ENCODE measurements around the gene CDH22. TPM values are rescaled to one million over a fixed set of nuclear protein-coding genes. Genes with fewer than 3 reads are reported as not detected.

Gene CDH22
- total and polyA plus RNA-seq, 4 donors, result not detected

GRCh38 chr20:46126440-46127056 lies 181.8 kb downstream of the CDH22 start:
- intact Hi-C loops (cut with DNase I), result no loop called here
- ATAC-seq (ENCODE audit: low FRiP score) (no peak), DNase-seq (no peak)
- Histone ChIP-seq H3K9me3 (ENCODE audit: control insufficient read depth, low read length) (no peaks in the 10 kb centered on the region), H3K27ac (ENCODE audit: low read depth in 1 of 2, low read length in 2 of 2) (no peak overlapping the region), H3K4me1 (ENCODE audit: control insufficient read depth in 1 of 2, insufficient read depth in 2 of 2, low read length in 2 of 2) (no peaks in the 10 kb centered on the region), H3K36me3 (ENCODE audit: control insufficient read depth in 1 of 2, insufficient read depth in 2 of 2, low read length in 1 of 2) (no peaks in the 10 kb centered on the region), H3K27me3 (ENCODE audit: control insufficient read depth in 1 of 2, insufficient read depth in 2 of 2, low read length in 1 of 2) (no peaks in the 10 kb centered on the region), H3K4me3 (ENCODE audit: low read length in 2 of 2) (no peak overlapping the region)
- WGBS, 2 donors, result 69 to 75% methylated on average over 5 of the region's 5 CpGs

Other genes with a start within 250 kb of the CDH22 start
- gene NCOA5, start 218.5 kb downstream of the CDH22 start, total RNA-seq, result 10 to 100 TPM; 18.6 to 23.7 TPM
- 10 to 100 TPM in 1 of 2 donors, 1 to 10 TPM in 1; 8.5 to 10.4 TPM for gene NCOA5, start 218.5 kb downstream of the CDH22 start, polyA plus RNA-seq
- gene CD40, start 190.2 kb downstream of the CDH22 start, total RNA-seq, result 10 to 100 TPM; 20.9 to 36.1 TPM
- gene CD40, start 190.2 kb downstream of the CDH22 start, polyA plus RNA-seq, result 10 to 100 TPM in 1 of 2 donors, 1 to 10 TPM in 1; 8.6 to 47.7 TPM
- gene ELMO2, start 98.1 kb upstream of the CDH22 start, total RNA-seq, result 10 to 100 TPM; 47.5 to 51.6 TPM
- 10 to 100 TPM; 19.3 to 24.2 TPM for gene ELMO2, start 98.1 kb upstream of the CDH22 start, polyA plus RNA-seq
- 1 to 10 TPM; 1.6 to 3.9 TPM for gene ZNF334, start 205.1 kb upstream of the CDH22 start, total RNA-seq
- gene ZNF334, start 205.1 kb upstream of the CDH22 start, polyA plus RNA-seq, result under 1 TPM; 0.38 to 0.92 TPM
- gene OCSTAMP, start 242.2 kb upstream of the CDH22 start, total RNA-seq, result not detected
- gene OCSTAMP, start 242.2 kb upstream of the CDH22 start, polyA plus RNA-seq, result not detected

All from aorta (tissue), 5 donors.